Neural cell (in vitro differentiated cells): ENCODE data around the gene SPAG16. TPM values are rescaled to one million over a fixed set of nuclear protein-coding genes. Genes with fewer than 3 reads are reported as not detected.

Source experiments
- H2AFZ ChIP-seq: fragments of 200-600, 300-800 bp; sonication (generic), shearing (Covaris generic); 2 replicates; pipeline ENCODE4 v1.6.0; 2014; ENCODE audit warnings: low read depth, mild to moderate bottlenecking, antibody characterized with exemption, low read length, moderate library complexity
- H3F3A ChIP-seq: fragments of 200-600 bp; shearing (Covaris generic); 2 replicates; pipeline ENCODE4 v1.6.1; 2016; ENCODE audit warnings: mild to moderate bottlenecking, moderate library complexity, mixed read lengths, antibody characterized with exemption, low read length; ENCODE audit not compliant: insufficient read depth, poor library complexity, severe bottlenecking
- H3K27ac ChIP-seq: fragments of 200-600, 300-800 bp; sonication (generic), shearing (Covaris generic); 2 replicates; pipeline ENCODE4 v1.5.1; 2014; ENCODE audit warnings: mild to moderate bottlenecking, low read length, moderate library complexity
- H3K27me3 ChIP-seq: fragments of 300-800, 200-600 bp; sonication (generic), shearing (Covaris generic); 2 replicates; pipeline ENCODE4 v1.6.0; 2014; ENCODE audit warnings: mild to moderate bottlenecking, low read depth, low read length, moderate library complexity; ENCODE audit not compliant: insufficient read depth
- H3K36me3 ChIP-seq: fragments of 300-800, 200-600 bp; sonication (generic), shearing (Covaris generic); 2 replicates; pipeline ENCODE4 v1.5.1; 2014; ENCODE audit warnings: mild to moderate bottlenecking, antibody characterized with exemption, low read length, moderate library complexity; ENCODE audit not compliant: insufficient read depth
- H3K4me2 ChIP-seq: fragments of 300-800, 200-600 bp; sonication (generic), shearing (Covaris generic); 2 replicates; pipeline ENCODE4 v1.6.0; 2014; ENCODE audit warnings: mild to moderate bottlenecking, low read length
- H3K4me3 ChIP-seq: fragments of 300-800, 200-600 bp; sonication (generic), shearing (Covaris generic); 2 replicates; pipeline ENCODE4 v1.5.1; 2014; ENCODE audit warnings: mild to moderate bottlenecking, low read length, moderate library complexity
- H3K79me2 ChIP-seq: fragments of 200-600 bp; shearing (Covaris generic); replicated peaks from 2 replicates; pipeline ENCODE4 v1.6.0; 2014; ENCODE audit warnings: mild to moderate bottlenecking, low read length, moderate library complexity; ENCODE audit not compliant: insufficient read depth
- H3K9ac ChIP-seq: fragments of 300-800, 200-600 bp; sonication (generic), shearing (Covaris generic); 2 replicates; pipeline ENCODE4 v1.6.1; 2016; ENCODE audit warnings: mild to moderate bottlenecking, low read length, mixed read lengths
- H3K9me2 ChIP-seq: fragments of 200-600 bp; shearing (Covaris generic); 2 replicates; pipeline ENCODE4 v1.6.1; 2016; ENCODE audit warnings: mild to moderate bottlenecking, low read length, mixed read lengths; ENCODE audit not compliant: insufficient read depth
- H3K9me3 ChIP-seq: fragments of 200-600, 300-800 bp; sonication (generic), shearing (Covaris generic); 2 replicates; pipeline ENCODE4 v1.6.1; 2016; ENCODE audit warnings: mild to moderate bottlenecking, mixed run types, low read length, moderate library complexity, mixed read lengths
- H4K20me1 ChIP-seq: fragments of 200-600 bp; shearing (Covaris generic); 2 replicates; pipeline ENCODE4 v1.6.1; 2016; ENCODE audit warnings: mild to moderate bottlenecking, mixed run types; ENCODE audit not compliant: insufficient read depth
- CTCF ChIP-seq: fragments of 450-650 bp; IDR thresholded peaks from 2 replicates; pipeline ENCODE4 v1.5.1; 2014; ENCODE audit warnings: antibody characterized with exemption, mild to moderate bottlenecking, moderate library complexity; ENCODE audit not compliant: poor library complexity, severe bottlenecking
- EP300 ChIP-seq: fragments of 450-650 bp; conservative IDR thresholded peaks from 2 replicates; pipeline ENCODE4 v1.6.1; 2014; ENCODE audit warnings: antibody characterized with exemption, mild to moderate bottlenecking, moderate library complexity; ENCODE audit not compliant: poor library complexity, severe bottlenecking
- EZH2 ChIP-seq: fragments of 200-600, 300-800 bp; shearing (Covaris generic), sonication (generic); IDR thresholded peaks from 2 replicates; pipeline ENCODE4 v1.6.1; 2014; ENCODE audit warnings: antibody characterized with exemption, low read length, borderline replicate concordance, mild to moderate bottlenecking; ENCODE audit not compliant: insufficient read depth, poor library complexity, severe bottlenecking
- MXI1 ChIP-seq: fragments of 450-650 bp; conservative IDR thresholded peaks from 2 replicates; pipeline ENCODE4 v1.6.1; 2014; ENCODE audit warnings: antibody characterized with exemption, mild to moderate bottlenecking; ENCODE audit not compliant: poor library complexity, severe bottlenecking
- POLR2AphosphoS5 ChIP-seq: IDR thresholded peaks from 2 replicates; pipeline ENCODE4 v1.6.1; 2012
- RAD21 ChIP-seq: fragments of 450-650 bp; conservative IDR thresholded peaks from 2 replicates; pipeline ENCODE4 v1.6.1; 2014; ENCODE audit warnings: antibody characterized with exemption, mild to moderate bottlenecking, moderate library complexity
- REST ChIP-seq: IDR thresholded peaks from 2 replicates; pipeline ENCODE4 v1.6.1; 2012; ENCODE audit warnings: borderline replicate concordance
- SMC3 ChIP-seq: fragments of 450-650 bp; conservative IDR thresholded peaks from 2 replicates; pipeline ENCODE4 v1.6.1; 2014; ENCODE audit warnings: antibody characterized with exemption, mild to moderate bottlenecking, moderate library complexity; ENCODE audit not compliant: poor library complexity
- TAF1 ChIP-seq: IDR thresholded peaks from 2 replicates; pipeline ENCODE4 v1.6.1; 2012; ENCODE audit warnings: low read depth
- polyA minus RNA-seq: library from RNA; depleted of rRNA, polyadenylated mRNA; stranded (reverse); fragments of >200 nt; gene quantifications from 2 replicates; pipeline ENCODE4 v1.2.3, GENCODE V29; 2014
- polyA plus RNA-seq: library from polyadenylated mRNA; depleted of rRNA; stranded (reverse); fragments of >200 nt; gene quantifications from 2 replicates; pipeline ENCODE4 v1.2.3, GENCODE V29; 2014

Gene SPAG16
- polyA plus RNA-seq = 75.4 and 76.9 TPM in 2 replicates
- polyA minus RNA-seq = 102 and 115 TPM in 2 replicates

- Histone ChIP-seq H3K79me2 (peaks cover 16% of the 10 kb centered on the region), H3K9ac (peak within 1 kb of the TSS; percentile 87), H3K4me2 (peak within 1 kb of the TSS; percentile 90), H4K20me1 (no peaks in the 10 kb centered on the region), H3K27ac (peak within 1 kb of the TSS; percentile 90), H3K9me2 (no peaks in the 10 kb centered on the region), H3K27me3 (no peaks in the 10 kb centered on the region), H3K36me3 (no peaks in the 10 kb centered on the region), H3F3A (no peaks in the 10 kb centered on the region), H3K4me3 (peak within 1 kb of the TSS; percentile 85), H3K9me3 (no peaks in the 10 kb centered on the region), H2AFZ (peak within 1 kb of the TSS; percentile 98)
- TF ChIP-seq TAF1 (peak; percentile 21), RAD21 (no peak), REST (no peak), POLR2AphosphoS5 (peak; percentile 93), SMC3 (peak; percentile 58), EP300 (peak; percentile 77), EZH2 (no peak), MXI1 (peak; percentile 86), CTCF (no peak)
These were observed at the start of gene SPAG16 for GRCh38 chr2:213284105-213285090. Gene SPAG16 (plus strand): TSS chr2:213284464.

- Histone ChIP-seq H3K4me2 (no peak overlapping the region), H3K27ac (no peak overlapping the region), H3K9ac (no peak overlapping the region), H3K36me3 (no peaks in the 10 kb centered on the region), H3K79me2 (no peaks in the 10 kb centered on the region), H3F3A (no peaks in the 10 kb centered on the region), H3K27me3 (no peaks in the 10 kb centered on the region), H3K9me2 (no peaks in the 10 kb centered on the region), H3K9me3 (no peaks in the 10 kb centered on the region), H2AFZ (no peak overlapping the region), H4K20me1 (no peaks in the 10 kb centered on the region), H3K4me3 (no peak overlapping the region)
- TF ChIP-seq MXI1 (no peak), CTCF (no peak), EZH2 (no peak), POLR2AphosphoS5 (no peak), SMC3 (no peak), REST (no peak)
These were observed 49.6 kb upstream of the SPAG16 start for GRCh38 chr2:213234641-213235040.
